Transverse colon (tissue), 4 donors: ENCODE results near the gene UVRAG. TPM values are rescaled to one million over a fixed set of nuclear protein-coding genes. Genes with fewer than 3 reads are reported as not detected.

ENCODE experiments used
- DNase-seq: peaks from one replicate; pipeline ENCODE4 v3.0.0-alpha.2; 2019
- H3K27ac ChIP-seq, 4 donors: fragments of 200-600 bp; sonication (generic); 2 replicates each; pipeline ENCODE4 v1.5.1; 2016 to 2018; ENCODE audit warnings: inconsistent platforms in 4 of 4
- H3K27me3 ChIP-seq: fragments of 200-600 bp; sonication (generic); 2 replicates; pipeline ENCODE4 v1.5.1; 2017; ENCODE audit warnings: inconsistent platforms
- H3K36me3 ChIP-seq, 4 donors: fragments of 200-600 bp; sonication (generic); 2 replicates each; pipeline ENCODE4 v1.5.1; 2017 to 2019; ENCODE audit warnings: inconsistent platforms in 4 of 4
- H3K4me1 ChIP-seq, 4 donors: fragments of 200-600 bp; sonication (generic); 2 replicates each; pipeline ENCODE4 v1.5.1; 2017 to 2020; ENCODE audit warnings: inconsistent platforms in 4 of 4
- H3K4me3 ChIP-seq, 4 donors: fragments of 200-600 bp; sonication (generic); 1 replicate in 1 of 4; 2 replicates in 3 of 4; pipeline versions ENCODE4 v1.5.1 to v1.6.1; 2017 to 2019; ENCODE audit warnings: inconsistent platforms in 4 of 4
- H3K9me3 ChIP-seq, 2 donors: fragments of 200-600 bp; sonication (generic); 2 replicates each; pipeline ENCODE4 v1.5.1; 2017 to 2019; ENCODE audit warnings: inconsistent platforms in 2 of 2
- EP300 ChIP-seq: sonication (generic); formaldehyde crosslinking; IDR thresholded peaks from one replicate; pipeline ENCODE4 v1.6.1; 2017; ENCODE audit warnings: antibody characterized with exemption, low read depth
- POLR2A ChIP-seq: fragments of 450-650 bp; IDR thresholded peaks from one replicate; pipeline ENCODE4 v1.6.1; 2016; ENCODE audit warnings: antibody characterized with exemption, mild to moderate bottlenecking, moderate library complexity
- POLR2AphosphoS5 ChIP-seq, 3 donors: sonication (generic); formaldehyde crosslinking; IDR thresholded peaks; one replicate each; pipeline ENCODE4 v1.6.1; 2016; ENCODE audit warnings: antibody characterized with exemption in 3 of 3
- WGBS, 2 donors: methylation state at CpG; one replicate each; pipeline ENCODE4 v1.1.5; 2018; ENCODE audit warnings: low coverage in 1 of 2; 5-methylcytosine and 5-hydroxymethylcytosine counted together
- in situ Hi-C, 4 donors: fragments of 200-750 bp; cut with MboI; loops; one replicate each; pipeline versions ENCODE4 v1.15.0 to v1.15.1; 2017; ENCODE audit warnings: low sequenced_read_pairs in 3 of 4, low pct_ligation_motif_present in 1 of 4, low pct_unique_long_range_greater_than_20kb in 1 of 4
- intact Hi-C: fragments of 100-400 bp; cut with DNase I; formaldehyde crosslinking; loops from one replicate; pipeline ENCODE4 v1.15.1; 2023; ENCODE audit warnings: low total_unique reads
- total RNA-seq, 4 donors: library from RNA; depleted of rRNA; stranded (reverse); fragments of >200 nt; gene quantifications; one replicate each; pipeline ENCODE4 v1.1.0, GENCODE V29; 2016
- TF ChIP-seq, protein P1 (sequence below), 5 experiments: fragments of 200-600 bp in 3 of 5; fragments of 450-650 bp in 2 of 5; sonication (generic) in 3 of 5; IDR thresholded peaks; 1 replicate in 2 of 5; 2 replicates in 3 of 5; pipeline ENCODE4 v1.5.1; 2016 to 2017; ENCODE audit warnings: antibody characterized with exemption in 5 of 5, inconsistent platforms in 3 of 5, mild to moderate bottlenecking in 2 of 5, moderate library complexity in 1 of 5

Gene UVRAG
- total RNA-seq, 4 donors from 2014 or later: 12.7 to 34.6 (median 19.3) TPM

GRCh38 chr11:76005756-76006155 lies 190.7 kb downstream of the UVRAG start:
- Histone ChIP-seq H3K36me3 (peaks cover 0 to 34% (median 0%) of the 10 kb centered on the region in 4 donors), H3K27ac (no peak overlapping the region), H3K27me3 (no peaks in the 10 kb centered on the region), H3K9me3 (no peaks in the 10 kb centered on the region), H3K4me3 (no peak overlapping the region), H3K4me1 (no peaks in the 10 kb centered on the region)
- intact Hi-C loops: no loop called here
- WGBS, 2 donors: 94 to 100% methylated on average over 1 to 3 of the region's 3 CpGs
- TF ChIP-seq, protein P1, sequence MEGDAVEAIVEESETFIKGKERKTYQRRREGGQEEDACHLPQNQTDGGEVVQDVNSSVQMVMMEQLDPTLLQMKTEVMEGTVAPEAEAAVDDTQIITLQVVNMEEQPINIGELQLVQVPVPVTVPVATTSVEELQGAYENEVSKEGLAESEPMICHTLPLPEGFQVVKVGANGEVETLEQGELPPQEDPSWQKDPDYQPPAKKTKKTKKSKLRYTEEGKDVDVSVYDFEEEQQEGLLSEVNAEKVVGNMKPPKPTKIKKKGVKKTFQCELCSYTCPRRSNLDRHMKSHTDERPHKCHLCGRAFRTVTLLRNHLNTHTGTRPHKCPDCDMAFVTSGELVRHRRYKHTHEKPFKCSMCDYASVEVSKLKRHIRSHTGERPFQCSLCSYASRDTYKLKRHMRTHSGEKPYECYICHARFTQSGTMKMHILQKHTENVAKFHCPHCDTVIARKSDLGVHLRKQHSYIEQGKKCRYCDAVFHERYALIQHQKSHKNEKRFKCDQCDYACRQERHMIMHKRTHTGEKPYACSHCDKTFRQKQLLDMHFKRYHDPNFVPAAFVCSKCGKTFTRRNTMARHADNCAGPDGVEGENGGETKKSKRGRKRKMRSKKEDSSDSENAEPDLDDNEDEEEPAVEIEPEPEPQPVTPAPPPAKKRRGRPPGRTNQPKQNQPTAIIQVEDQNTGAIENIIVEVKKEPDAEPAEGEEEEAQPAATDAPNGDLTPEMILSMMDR (IDR thresholded peaks at IDR 0.05): no peak
- no peak for TF ChIP-seq POLR2A
- no peak for TF ChIP-seq EP300
- TF ChIP-seq POLR2AphosphoS5 (IDR thresholded peaks at IDR 0.05): no peak
- in situ Hi-C loops: no loop called here
- DNase-seq: no peak

DNA sequence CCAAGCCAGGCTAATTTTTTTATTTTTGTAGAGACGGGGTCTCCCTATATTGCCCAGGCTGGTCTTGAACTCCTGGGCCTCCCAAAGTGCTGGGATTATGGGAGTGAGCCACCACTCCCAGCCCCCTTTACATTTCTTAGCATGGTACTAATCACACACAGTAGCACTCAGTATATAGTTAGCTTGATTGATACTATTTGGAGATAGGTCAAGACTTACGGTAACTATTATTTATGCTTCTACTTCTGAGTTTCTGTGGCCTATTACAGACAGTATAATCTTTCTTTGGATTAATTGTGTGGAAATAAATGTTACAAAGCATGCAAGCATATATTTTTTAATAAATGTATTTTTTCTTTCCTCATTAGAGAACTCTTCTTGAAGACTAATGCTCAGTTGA lies 192.2 kb downstream of the UVRAG start:
- WGBS, 2 donors: 93 to 96% methylated on average over 1 to 2 of the region's 2 CpGs
- TF ChIP-seq, protein P1 (IDR thresholded peaks at IDR 0.05): no peak
- TF ChIP-seq POLR2A (no peak), EP300 (no peak), POLR2AphosphoS5 (IDR thresholded peaks at IDR 0.05) (no peak)
- intact Hi-C loops (no loop called here), in situ Hi-C loops (no loop called here)
- no peak overlapping the region for H3K27ac ChIP-seq
- no peaks in the 10 kb centered on the region for H3K9me3 ChIP-seq
- no peaks in the 10 kb centered on the region for H3K4me1 ChIP-seq
- H3K4me3 ChIP-seq: no peak overlapping the region
- DNase-seq: no peak
- H3K36me3 ChIP-seq: peaks cover 0 to 34% (median 0%) of the 10 kb centered on the region in 4 donors
- no peaks in the 10 kb centered on the region for H3K27me3 ChIP-seq

GRCh38 chr11:76008474-76008873 lies 193.5 kb downstream of the UVRAG start:
- 92 to 96% methylated on average over 2 of the region's 2 CpGs for WGBS, 2 donors
- intact Hi-C loops: no loop called here
- no peak for TF ChIP-seq POLR2A
- no peak for DNase-seq
- Histone ChIP-seq H3K4me3 (no peak overlapping the region), H3K9me3 (no peaks in the 10 kb centered on the region), H3K36me3 (peaks cover 0 to 34% (median 0%) of the 10 kb centered on the region in 4 donors), H3K27ac (no peak overlapping the region), H3K27me3 (no peaks in the 10 kb centered on the region), H3K4me1 (no peaks in the 10 kb centered on the region)
- in situ Hi-C loops: no loop called here

DNA sequence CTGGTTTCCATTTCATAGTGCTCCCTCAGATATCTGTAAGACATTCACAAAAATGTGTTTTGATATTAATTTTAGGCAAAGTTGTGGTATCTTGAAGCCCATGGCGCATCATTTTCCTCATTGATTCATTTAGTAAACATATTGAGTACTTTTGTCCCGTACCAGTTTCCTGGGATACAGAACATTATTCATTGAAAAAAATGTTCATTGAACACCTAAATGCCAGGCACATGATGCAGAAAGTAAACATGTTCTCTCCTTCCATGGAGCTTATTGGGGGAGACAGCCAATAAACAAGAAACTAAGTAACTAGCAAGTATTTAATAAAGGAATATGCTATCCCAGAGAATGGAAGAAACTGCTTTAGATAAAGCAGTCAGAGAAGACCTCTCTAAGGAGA lies 195.0 kb downstream of the UVRAG start:
- intact Hi-C loops (no loop called here), in situ Hi-C loops (no loop called here)
- Histone ChIP-seq H3K27me3 (no peaks in the 10 kb centered on the region), H3K9me3 (no peaks in the 10 kb centered on the region), H3K4me1 (no peaks in the 10 kb centered on the region), H3K27ac (no peak overlapping the region), H3K36me3 (peaks cover 0 to 24% (median 0%) of the 10 kb centered on the region in 4 donors), H3K4me3 (no peak overlapping the region)
- TF ChIP-seq POLR2AphosphoS5 (IDR thresholded peaks at IDR 0.05) (no peak), POLR2A (no peak), EP300 (no peak)
- TF ChIP-seq, protein P1 (IDR thresholded peaks at IDR 0.05): no peak
- no peak for DNase-seq
- 97 to 100% methylated on average over 2 of the region's 2 CpGs for WGBS, 2 donors

GRCh38 chr11:76013526-76013925 lies 198.5 kb downstream of the UVRAG start:
- 100% methylated on average over 1 of the region's 1 CpG for WGBS, 2 donors
- H3K27me3 ChIP-seq: no peaks in the 10 kb centered on the region
- H3K27ac ChIP-seq: no peak overlapping the region
- H3K9me3 ChIP-seq: peaks cover 0 to 5% of the 10 kb centered on the region in 2 donors
- intact Hi-C loops (no loop called here), in situ Hi-C loops (no loop called here)
- H3K4me1 ChIP-seq: no peaks in the 10 kb centered on the region
- no peak overlapping the region for H3K4me3 ChIP-seq
- peaks cover 0 to 26% (median 6%) of the 10 kb centered on the region in 4 donors for H3K36me3 ChIP-seq
- no peak for DNase-seq
- TF ChIP-seq EP300 (no peak), POLR2AphosphoS5 (IDR thresholded peaks at IDR 0.05) (no peak), POLR2A (no peak)
- TF ChIP-seq, protein P1 (IDR thresholded peaks at IDR 0.05): no peak
